ENCODE measurements around the gene GUSB. TPM values are rescaled to one million over a fixed set of nuclear protein-coding genes. Genes with fewer than 3 reads are reported as not detected.

The GUSB gene
- total RNA-seq, 1 donor from 2014 or later: 21.2 TPM

DNA sequence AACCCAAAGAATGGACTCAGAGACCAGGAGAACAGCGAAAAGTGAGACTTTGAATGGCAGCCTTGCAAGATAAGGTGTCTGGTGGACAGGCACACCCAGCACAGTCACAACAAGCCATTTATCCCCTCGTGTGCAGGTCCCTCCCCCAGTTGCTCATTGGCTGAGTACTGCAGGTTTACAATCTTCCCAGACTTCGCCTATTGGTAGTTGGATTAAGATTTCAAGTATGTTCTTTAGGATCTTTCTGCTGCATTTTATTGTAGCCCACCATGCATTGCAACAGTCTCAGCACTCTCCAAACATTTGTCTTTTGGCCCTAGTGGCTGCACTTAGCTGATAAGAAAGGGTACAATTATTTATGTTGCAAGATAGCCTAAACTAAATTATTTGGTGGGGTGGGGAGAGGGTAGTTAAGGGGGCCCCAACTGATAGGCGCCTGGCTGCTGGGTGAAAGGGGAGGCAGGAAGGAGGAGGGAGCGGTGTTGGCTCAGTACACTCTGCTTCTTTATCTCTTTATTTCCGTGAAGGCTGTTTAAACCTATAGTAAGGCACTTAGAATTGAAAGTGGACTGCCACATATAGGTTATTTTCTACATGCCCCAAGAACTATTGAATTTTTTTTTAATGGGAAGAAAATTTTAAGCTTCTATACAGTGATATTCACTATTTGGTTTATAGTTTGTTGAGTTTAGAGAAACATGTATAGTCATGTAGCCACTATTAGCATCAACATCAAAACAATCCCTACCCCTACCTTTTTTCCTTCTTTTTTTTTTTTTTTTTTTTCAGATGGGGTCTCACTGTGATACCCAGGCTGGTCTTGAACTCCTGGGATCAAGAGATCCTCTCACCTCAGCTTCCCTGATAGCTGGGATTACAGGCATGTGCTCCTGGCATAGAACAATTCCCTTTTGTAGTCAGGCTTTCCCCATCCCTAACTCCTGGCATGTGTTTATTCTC, 54.2 kb downstream of the GUSB start:
- no peak for DNase-seq

DNA sequence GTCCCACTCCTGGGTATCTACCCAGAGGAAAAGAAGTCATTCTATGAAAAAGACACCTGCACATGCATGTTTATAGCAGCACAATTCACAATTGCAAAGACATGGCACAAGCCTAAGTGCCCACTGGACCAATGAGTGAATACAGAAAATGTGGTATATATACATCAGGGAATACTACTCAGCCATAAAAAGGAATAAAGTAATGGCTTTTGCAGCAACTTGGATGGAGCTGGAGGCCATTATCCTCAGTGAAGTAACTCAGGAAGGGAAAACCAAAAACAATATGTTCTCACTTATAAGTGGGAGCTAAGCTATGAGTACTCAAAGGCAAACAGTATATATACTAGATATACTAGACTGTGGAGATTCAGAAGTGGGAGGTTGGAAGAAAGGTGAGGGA, 55.4 kb downstream of the GUSB start:
- DNase-seq: no peak

DNA sequence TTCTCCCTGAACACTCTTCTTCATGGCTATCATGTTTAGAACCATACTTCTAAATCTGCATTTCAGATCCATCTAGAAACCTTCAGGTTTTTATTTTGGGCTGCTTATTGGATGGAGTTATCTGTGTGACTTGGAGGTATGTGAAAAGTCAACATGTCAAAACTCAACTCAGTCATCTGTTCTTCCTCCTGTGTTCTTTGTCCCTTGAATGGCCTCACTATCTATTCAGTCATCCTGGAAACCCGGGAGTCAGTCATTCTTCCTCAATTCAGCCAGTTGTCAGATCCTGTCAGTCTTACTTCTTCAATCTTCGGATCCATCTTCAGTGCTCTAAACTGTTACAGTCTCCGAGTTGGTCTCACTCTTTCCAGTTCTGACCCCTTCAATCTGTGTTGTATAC, 57.0 kb downstream of the GUSB start:
- DNase-seq: no peak

DNA sequence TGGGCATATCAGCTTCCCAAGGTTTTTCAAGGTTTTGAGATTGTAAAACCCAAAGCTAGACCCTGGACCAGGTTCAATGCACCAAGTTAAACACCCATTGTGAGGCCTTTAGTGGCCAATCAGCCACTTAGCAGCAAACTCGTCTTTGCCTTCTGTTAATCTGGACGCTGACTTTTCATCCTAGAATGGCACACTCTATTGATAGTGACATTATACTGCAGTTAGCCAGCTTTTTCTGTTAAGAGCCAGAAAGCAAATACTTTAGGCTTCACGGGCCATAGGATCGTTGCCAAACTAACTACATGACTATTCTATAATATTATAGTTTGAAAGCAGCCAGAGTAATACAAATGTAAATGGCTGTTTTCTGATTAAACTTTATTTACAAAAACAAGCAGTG, 57.8 kb downstream of the GUSB start:
- DNase-seq: no peak

DNA sequence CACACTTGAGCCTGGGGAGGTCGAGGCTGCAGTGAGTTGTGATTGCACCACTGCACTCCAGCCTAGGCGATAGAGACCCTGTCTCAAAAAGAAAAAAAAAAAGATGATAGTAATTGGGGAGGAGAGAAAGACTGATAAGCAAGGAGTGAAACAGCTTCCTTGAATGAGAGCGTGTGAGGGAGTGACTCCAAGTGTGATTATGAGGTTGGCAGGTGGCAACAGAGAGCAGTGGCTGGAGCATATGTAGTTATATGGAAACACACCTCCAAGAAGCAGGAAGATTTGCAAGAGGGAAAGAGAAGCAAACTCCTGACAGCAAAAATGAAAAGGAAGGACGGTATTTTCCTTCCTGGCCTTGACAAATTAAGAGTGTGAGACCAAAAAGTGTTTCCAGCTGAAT, 58.7 kb downstream of the GUSB start:
- no peak for DNase-seq

DNA sequence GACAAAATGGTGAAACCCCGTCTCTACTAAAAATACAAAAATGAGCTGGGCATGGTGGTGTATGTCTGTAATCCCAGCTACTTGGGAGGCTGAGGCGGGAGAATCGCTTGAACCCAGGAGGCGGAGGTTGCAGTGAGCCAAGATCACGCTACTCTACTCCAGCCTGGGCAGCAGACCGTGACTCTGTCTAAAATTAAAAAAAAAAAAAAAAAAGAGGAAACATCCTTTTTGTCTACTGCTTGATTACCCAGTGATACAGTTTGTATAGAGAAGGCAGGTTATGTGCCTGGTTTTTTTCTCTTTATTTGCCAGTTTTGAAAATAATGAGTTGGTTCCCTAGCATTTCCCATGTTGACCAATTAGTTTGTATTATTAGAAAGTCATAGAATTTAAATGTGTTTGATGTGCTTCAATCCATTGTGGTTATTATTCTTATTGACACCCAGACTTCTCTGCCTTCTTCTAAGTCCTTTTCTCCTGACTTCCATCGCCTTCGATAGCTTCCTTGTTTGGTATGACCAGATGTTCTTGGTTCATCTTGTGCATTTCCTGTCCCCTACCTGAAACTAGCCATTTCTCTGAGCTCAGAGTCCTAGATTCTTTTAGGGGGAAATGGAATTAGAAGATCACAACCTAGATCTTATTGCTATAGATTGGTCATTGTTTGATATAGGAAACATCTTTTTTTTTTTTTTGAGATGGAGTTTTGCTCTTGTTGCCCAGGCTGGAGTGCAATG, 65.9 kb downstream of the GUSB start:
- no peak for DNase-seq

DNA sequence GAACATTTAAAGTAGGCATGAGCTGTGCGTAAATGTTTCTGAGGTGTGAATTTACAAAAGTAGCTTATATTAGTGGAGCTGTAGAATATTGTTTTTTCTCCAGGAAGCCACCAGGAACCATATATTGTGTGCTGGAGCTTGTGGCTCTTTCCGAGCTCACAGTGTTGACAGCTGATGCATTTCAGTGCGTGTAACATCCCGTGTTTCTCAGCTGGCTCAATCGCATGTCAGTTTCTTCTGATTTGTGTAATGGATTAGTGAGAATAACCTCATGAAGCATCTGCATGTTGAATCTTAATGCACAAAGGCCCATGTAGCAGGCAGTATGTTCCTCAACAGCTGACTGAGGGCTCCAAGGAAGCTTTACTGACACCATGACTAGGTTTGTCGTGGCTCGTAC, 69.8 kb downstream of the GUSB start:
- no peak for DNase-seq

Small RNAs within 50 kb of the gene (small RNA-seq; reads per million reads assigned to genes)
- gene AC073261.1: not detected

Other genes starting within 250 kb of the GUSB start
- gene VKORC1L1, start 109.1 kb downstream of the GUSB start, total RNA-seq: 31.7 TPM
- gene ASL, start 93.6 kb upstream of the GUSB start, total RNA-seq: 4.5 TPM
- gene CRCP, start 132.6 kb upstream of the GUSB start, total RNA-seq: 52.4 TPM
- 72.1 TPM for gene TPST1, start 223.1 kb upstream of the GUSB start, total RNA-seq

Data from occipital lobe (tissue), 3 donors.